Measurements from ENCODE around the gene WDR45B. TPM values are rescaled to one million over a fixed set of nuclear protein-coding genes. Genes with fewer than 3 reads are reported as not detected.

WDR45B gene
- total RNA-seq, 2 donors from 2014 or later, result 45.5 to 49.3 TPM

DNA sequence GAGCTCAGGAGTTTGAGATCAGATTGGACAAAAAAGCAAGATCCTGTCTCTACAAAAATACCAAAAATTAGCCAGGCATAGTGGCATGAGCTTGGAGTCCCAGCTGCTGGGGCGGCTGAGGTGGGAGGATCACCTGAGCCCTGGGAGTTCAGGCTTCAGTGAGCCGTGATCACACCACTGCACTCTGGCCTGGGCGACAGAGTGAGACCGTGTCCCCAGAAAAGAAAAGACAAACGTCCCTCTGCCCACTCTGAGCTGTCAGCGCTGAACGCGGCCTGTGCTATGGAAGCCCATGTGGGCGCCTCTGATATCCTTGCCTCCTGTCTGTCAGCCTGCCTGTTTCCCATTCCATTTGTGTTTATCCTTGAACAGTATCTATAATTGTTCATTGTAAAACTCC is 78.0 kb downstream of the WDR45B start:
- H3K4me3 ChIP-seq, result no peak overlapping the region
- peaks cover 11 to 17% of the 10 kb centered on the region in 2 donors for H3K36me3 ChIP-seq (replicated peaks in 1 of 2; ENCODE audit: insufficient read depth in 1 of 2, low read depth in 2 of 2)
- H3K27me3 ChIP-seq, result no peaks in the 10 kb centered on the region
- DNase-seq, result no peak
- peaks cover 9% of the 10 kb centered on the region for H3K4me1 ChIP-seq
- no peak for TF ChIP-seq POLR2A (IDR thresholded peaks at IDR 0.05)
- TF ChIP-seq, protein P1, sequence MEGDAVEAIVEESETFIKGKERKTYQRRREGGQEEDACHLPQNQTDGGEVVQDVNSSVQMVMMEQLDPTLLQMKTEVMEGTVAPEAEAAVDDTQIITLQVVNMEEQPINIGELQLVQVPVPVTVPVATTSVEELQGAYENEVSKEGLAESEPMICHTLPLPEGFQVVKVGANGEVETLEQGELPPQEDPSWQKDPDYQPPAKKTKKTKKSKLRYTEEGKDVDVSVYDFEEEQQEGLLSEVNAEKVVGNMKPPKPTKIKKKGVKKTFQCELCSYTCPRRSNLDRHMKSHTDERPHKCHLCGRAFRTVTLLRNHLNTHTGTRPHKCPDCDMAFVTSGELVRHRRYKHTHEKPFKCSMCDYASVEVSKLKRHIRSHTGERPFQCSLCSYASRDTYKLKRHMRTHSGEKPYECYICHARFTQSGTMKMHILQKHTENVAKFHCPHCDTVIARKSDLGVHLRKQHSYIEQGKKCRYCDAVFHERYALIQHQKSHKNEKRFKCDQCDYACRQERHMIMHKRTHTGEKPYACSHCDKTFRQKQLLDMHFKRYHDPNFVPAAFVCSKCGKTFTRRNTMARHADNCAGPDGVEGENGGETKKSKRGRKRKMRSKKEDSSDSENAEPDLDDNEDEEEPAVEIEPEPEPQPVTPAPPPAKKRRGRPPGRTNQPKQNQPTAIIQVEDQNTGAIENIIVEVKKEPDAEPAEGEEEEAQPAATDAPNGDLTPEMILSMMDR (IDR thresholded peaks at IDR 0.05), result no peak
- ATAC-seq, result no peak
- H3K27ac ChIP-seq, result no peak overlapping the region
- no peaks in the 10 kb centered on the region for H3K9me3 ChIP-seq
- 89 to 90% methylated on average over 9 of the region's 9 CpGs for WGBS, 2 donors
- intact Hi-C loops (cut with DNase I), result no loop called here

DNA sequence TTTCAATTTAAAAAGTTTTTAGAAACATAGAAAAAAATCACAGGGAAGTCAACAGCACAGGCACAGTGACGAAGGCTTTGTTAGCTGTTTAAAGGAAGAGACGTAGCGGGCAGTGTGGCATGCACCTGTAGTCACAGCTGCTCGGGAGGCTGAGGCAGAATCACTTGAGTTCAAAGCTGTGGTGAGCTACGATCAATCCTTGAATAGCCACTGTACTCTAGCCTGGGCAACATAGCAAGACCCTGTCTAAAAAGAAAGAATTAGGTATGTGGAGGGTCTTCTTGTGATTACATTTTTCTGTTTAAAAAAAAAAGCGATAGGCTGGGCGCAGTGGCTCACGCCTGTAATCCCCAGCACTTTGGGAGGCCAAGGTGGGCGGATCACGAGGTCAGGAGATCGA is 78.6 kb downstream of the WDR45B start:
- no peak for DNase-seq

DNA sequence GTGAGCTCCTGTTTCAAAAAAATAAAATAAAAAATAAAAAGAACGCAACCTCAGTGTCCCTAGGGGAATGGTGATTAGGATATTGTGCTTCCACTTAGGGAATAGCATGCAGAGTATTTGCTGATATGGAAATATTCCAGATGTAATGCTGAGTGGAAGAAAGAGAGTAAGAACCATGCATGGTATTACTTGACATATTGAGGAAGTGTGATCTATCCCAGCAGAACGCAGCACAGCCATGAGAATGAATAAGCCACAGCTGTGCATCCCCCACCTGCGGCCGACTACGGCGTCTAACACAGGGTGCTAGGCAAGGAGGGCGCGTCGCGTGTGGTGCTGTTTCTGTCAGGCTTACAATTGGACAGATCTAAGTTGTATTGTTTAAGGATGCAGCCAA is 79.2 kb downstream of the WDR45B start:
- Histone ChIP-seq H3K36me3 (replicated peaks in 1 of 2; ENCODE audit: insufficient read depth in 1 of 2, low read depth in 2 of 2) (peaks cover 11 to 12% of the 10 kb centered on the region in 2 donors), H3K4me3 (no peak overlapping the region), H3K27me3 (no peaks in the 10 kb centered on the region), H3K4me1 (peaks cover 9% of the 10 kb centered on the region), H3K27ac (no peak overlapping the region), H3K9me3 (no peaks in the 10 kb centered on the region)
- TF ChIP-seq, protein P1 (IDR thresholded peaks at IDR 0.05), result no peak
- TF ChIP-seq POLR2A (IDR thresholded peaks at IDR 0.05), result no peak
- 92% methylated on average over 10 of the region's 10 CpGs for WGBS, 2 donors
- no peak for DNase-seq
- intact Hi-C loops (cut with DNase I), result no loop called here
- no peak for ATAC-seq

More for the DNA sequence above, 78.6 kb downstream of the WDR45B start:
- Histone ChIP-seq H3K4me1 (peaks cover 9% of the 10 kb centered on the region), H3K36me3 (replicated peaks in 1 of 2; ENCODE audit: insufficient read depth in 1 of 2, low read depth in 2 of 2) (peaks cover 11 to 13% of the 10 kb centered on the region in 2 donors), H3K4me3 (no peak overlapping the region), H3K9me3 (no peaks in the 10 kb centered on the region), H3K27me3 (no peaks in the 10 kb centered on the region), H3K27ac (no peak overlapping the region)
- 85 to 90% methylated on average over 11 of the region's 11 CpGs for WGBS, 2 donors
- TF ChIP-seq, protein P1 (IDR thresholded peaks at IDR 0.05), result no peak
- no peak for TF ChIP-seq POLR2A (IDR thresholded peaks at IDR 0.05)
- intact Hi-C loops (cut with DNase I), result no loop called here
- ATAC-seq, result no peak

DNA sequence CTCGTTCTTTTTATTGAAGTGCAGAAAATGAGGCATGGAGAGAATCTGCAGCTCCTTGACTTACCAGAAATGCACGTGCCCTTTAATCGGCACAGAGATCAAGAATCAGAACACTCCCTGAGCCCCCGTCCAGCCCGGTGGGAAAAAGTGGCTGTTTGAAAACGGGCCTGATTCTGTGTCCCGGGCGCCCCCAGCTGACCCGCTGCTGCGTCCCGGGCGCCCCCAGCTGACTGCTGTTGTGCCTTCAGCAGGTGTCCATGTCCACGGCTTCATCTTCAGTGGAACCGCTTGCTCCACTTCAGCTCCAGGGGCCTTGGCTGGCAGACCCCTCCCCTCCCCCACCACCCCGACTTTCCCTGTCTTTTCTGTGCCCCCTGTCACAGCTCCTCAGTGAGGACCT is 81.0 kb downstream of the WDR45B start:
- 87 to 88% methylated on average over 13 to 15 of the region's 15 CpGs for WGBS, 2 donors
- Histone ChIP-seq H3K9me3 (no peaks in the 10 kb centered on the region), H3K4me1 (peaks cover 9% of the 10 kb centered on the region), H3K27me3 (no peaks in the 10 kb centered on the region), H3K27ac (no peak overlapping the region), H3K4me3 (no peak overlapping the region), H3K36me3 (replicated peaks in 1 of 2; ENCODE audit: insufficient read depth in 1 of 2, low read depth in 2 of 2) (peaks cover 10 to 11% of the 10 kb centered on the region in 2 donors)
- intact Hi-C loops (cut with DNase I), result no loop called here
- TF ChIP-seq, protein P1 (IDR thresholded peaks at IDR 0.05), result no peak
- TF ChIP-seq POLR2A (IDR thresholded peaks at IDR 0.05), result no peak
- ATAC-seq (no peak), DNase-seq (no peak)

Data from body of pancreas (tissue), 4 donors.